Prostate gland (tissue), 2 donors: Measurements from ENCODE around the gene GPR15LG. TPM values are rescaled to one million over a fixed set of nuclear protein-coding genes. Genes with fewer than 3 reads are reported as not detected.

Source experiments
- DNase-seq: peaks from one replicate; pipeline ENCODE4 v3.0.0-alpha.2; 2019; ENCODE audit warnings: low spot score
- H3K27ac ChIP-seq, 2 donors: fragments of 200-600 bp; sonication (generic); 2 replicates each; pipeline ENCODE4 v1.5.1; 2017 to 2019
- H3K27me3 ChIP-seq: fragments of 200-600 bp; sonication (generic); replicated peaks from 2 replicates; pipeline ENCODE4 v1.5.1; 2019; ENCODE audit not compliant: insufficient read depth
- H3K36me3 ChIP-seq, 2 donors: fragments of 200-600 bp; sonication (generic); 1 replicate in 1 of 2; 2 replicates in 1 of 2; pipeline versions ENCODE4 v1.5.1 to v1.8.1; 2017 to 2019
- H3K4me1 ChIP-seq: fragments of 200-600 bp; sonication (generic); replicated peaks from 2 replicates; pipeline ENCODE4 v1.5.1; 2019
- H3K4me3 ChIP-seq, 2 donors: fragments of 200-600 bp; sonication (generic); 2 replicates each; pipeline ENCODE4 v1.5.1; 2017 to 2019
- H3K9me3 ChIP-seq: fragments of 200-600 bp; sonication (generic); 2 replicates; pipeline ENCODE4 v1.5.1; 2017
- CTCF ChIP-seq, 4 experiments: fragments of 200-600 bp in 2 of 4; fragments of 450-650 bp in 2 of 4; sonication (generic) in 2 of 4; IDR thresholded peaks; 1 replicate in 3 of 4; 2 replicates in 1 of 4; pipeline ENCODE4 v1.5.1; 2016 to 2019; ENCODE audit warnings: antibody characterized with exemption in 4 of 4, mild to moderate bottlenecking in 2 of 4, moderate library complexity in 2 of 4
- POLR2A ChIP-seq: fragments of 450-650 bp; IDR thresholded peaks from one replicate; pipeline ENCODE4 v1.6.1; 2016; ENCODE audit warnings: antibody characterized with exemption, mild to moderate bottlenecking
- POLR2AphosphoS5 ChIP-seq: sonication (generic); formaldehyde crosslinking; IDR thresholded peaks from one replicate; pipeline ENCODE4 v1.6.1; 2017; ENCODE audit warnings: antibody characterized with exemption
- WGBS: methylation state at CpG from one replicate; pipeline ENCODE4 v1.1.5; 2018; 5-methylcytosine and 5-hydroxymethylcytosine counted together
- intact Hi-C: fragments of 100-400 bp; cut with DNase I; formaldehyde crosslinking; loops from one replicate; pipeline ENCODE4 v1.14.2; 2022
- total RNA-seq, 2 donors: library from RNA; depleted of rRNA; stranded (reverse); fragments of >200 nt; gene quantifications; one replicate each; pipeline ENCODE4 v1.1.0, GENCODE V29; 2016

The GPR15LG gene
- total RNA-seq, 2 donors from 2014 or later, result 3.1 TPM; not detected in 1

- H3K4me1 ChIP-seq, result no peaks in the 10 kb centered on the region
- H3K27ac ChIP-seq, result no peak overlapping the region
- intact Hi-C loops, result no loop called here
- DNase-seq, result no peak
- WGBS, result 66% methylated on average over 11 of the region's 11 CpGs
- no peak overlapping the region for H3K4me3 ChIP-seq
- H3K36me3 ChIP-seq, result no peaks in the 10 kb centered on the region
- no peak for TF ChIP-seq CTCF (IDR thresholded peaks at IDR 0.05)
- H3K27me3 ChIP-seq, result no peaks in the 10 kb centered on the region
- no peaks in the 10 kb centered on the region for H3K9me3 ChIP-seq
These were observed 12.1 kb downstream of the GPR15LG start for GRCh38 chr10:84185526-84186175.

GRCh38 chr10:84188815-84189214 lies 15.2 kb downstream of the GPR15LG start:
- 57% methylated on average over 3 of the region's 3 CpGs for WGBS
- H3K27me3 ChIP-seq, result no peaks in the 10 kb centered on the region
- no peak overlapping the region for H3K27ac ChIP-seq
- intact Hi-C loops, result no loop called here
- no peak for TF ChIP-seq POLR2AphosphoS5
- no peak for DNase-seq
- H3K36me3 ChIP-seq, result no peaks in the 10 kb centered on the region
- no peaks in the 10 kb centered on the region for H3K9me3 ChIP-seq
- no peaks in the 10 kb centered on the region for H3K4me1 ChIP-seq
- H3K4me3 ChIP-seq, result no peak overlapping the region

- intact Hi-C loops, result no loop called here
- WGBS, result 85% methylated on average over 3 of the region's 3 CpGs
These were observed 17.0 kb downstream of the GPR15LG start for GRCh38 chr10:84190621-84191020.

GRCh38 chr10:84191106-84191505 lies 17.5 kb downstream of the GPR15LG start:
- 62% methylated on average over 5 of the region's 5 CpGs for WGBS
- no peaks in the 10 kb centered on the region for H3K36me3 ChIP-seq
- TF ChIP-seq POLR2A (no peak), POLR2AphosphoS5 (no peak), CTCF (IDR thresholded peaks at IDR 0.05) (no peak)
- no peaks in the 10 kb centered on the region for H3K9me3 ChIP-seq
- H3K27ac ChIP-seq, result no peak overlapping the region
- H3K4me1 ChIP-seq, result no peaks in the 10 kb centered on the region
- H3K4me3 ChIP-seq, result no peak overlapping the region
- intact Hi-C loops, result no loop called here
- H3K27me3 ChIP-seq, result peaks cover 5% of the 10 kb centered on the region
- no peak for DNase-seq

More at GRCh38 chr10:84190621-84191020, 17.0 kb downstream of the GPR15LG start:
- Histone ChIP-seq H3K9me3 (no peaks in the 10 kb centered on the region), H3K36me3 (no peaks in the 10 kb centered on the region), H3K4me3 (no peak overlapping the region), H3K27me3 (peaks cover 5% of the 10 kb centered on the region), H3K4me1 (no peaks in the 10 kb centered on the region), H3K27ac (no peak overlapping the region)
- DNase-seq, result no peak
- TF ChIP-seq CTCF (IDR thresholded peaks at IDR 0.05) (no peak), POLR2AphosphoS5 (no peak), POLR2A (no peak)

- TF ChIP-seq POLR2AphosphoS5 (no peak), CTCF (IDR thresholded peaks at IDR 0.05) (no peak), POLR2A (no peak)
- intact Hi-C loops, result no loop called here
- Histone ChIP-seq H3K27me3 (peaks cover 5% of the 10 kb centered on the region), H3K27ac (no peak overlapping the region), H3K36me3 (no peaks in the 10 kb centered on the region), H3K4me1 (no peaks in the 10 kb centered on the region), H3K9me3 (no peaks in the 10 kb centered on the region), H3K4me3 (no peak overlapping the region)
- 88% methylated on average over 2 of the region's 2 CpGs for WGBS
- DNase-seq, result no peak
These were observed 19.7 kb downstream of the GPR15LG start for GRCh38 chr10:84193327-84193726.
